HG03108 (cell line): Measurements from ENCODE around the gene FRK.
"Not testable (repeated sequence)": the region's sequence is repeated elsewhere in the genome, so short reads cannot be mapped to it uniquely, and the experiment has no call there.

Source experiments
- ATAC-seq: cut with Tn5 transposase; IDR thresholded peaks from one replicate; pipeline ENCODE4 v1.9.1; 2021; ENCODE audit warnings: moderate library complexity; ENCODE audit not compliant: unreplicated experiment

FRK gene

DNA sequence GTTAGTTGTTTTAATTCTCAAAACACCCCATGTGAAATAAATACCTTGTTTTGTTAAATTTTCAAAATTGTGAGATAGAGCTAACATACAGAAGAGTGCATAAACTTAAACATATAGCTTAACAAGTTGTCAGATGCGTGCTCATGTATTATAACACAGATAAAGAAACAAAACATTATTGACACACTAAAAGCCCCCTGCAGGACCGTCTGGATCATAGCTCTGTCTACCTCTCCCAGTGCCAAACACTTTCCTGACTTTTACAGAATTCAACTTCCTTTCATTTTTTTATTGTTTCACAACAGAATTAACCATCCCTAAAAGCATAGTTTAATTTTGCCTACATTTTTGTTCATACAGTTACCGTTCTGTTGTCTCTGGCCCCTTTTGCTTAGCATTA is 17.8 kb upstream of the FRK start:
- no peak for ATAC-seq

DNA sequence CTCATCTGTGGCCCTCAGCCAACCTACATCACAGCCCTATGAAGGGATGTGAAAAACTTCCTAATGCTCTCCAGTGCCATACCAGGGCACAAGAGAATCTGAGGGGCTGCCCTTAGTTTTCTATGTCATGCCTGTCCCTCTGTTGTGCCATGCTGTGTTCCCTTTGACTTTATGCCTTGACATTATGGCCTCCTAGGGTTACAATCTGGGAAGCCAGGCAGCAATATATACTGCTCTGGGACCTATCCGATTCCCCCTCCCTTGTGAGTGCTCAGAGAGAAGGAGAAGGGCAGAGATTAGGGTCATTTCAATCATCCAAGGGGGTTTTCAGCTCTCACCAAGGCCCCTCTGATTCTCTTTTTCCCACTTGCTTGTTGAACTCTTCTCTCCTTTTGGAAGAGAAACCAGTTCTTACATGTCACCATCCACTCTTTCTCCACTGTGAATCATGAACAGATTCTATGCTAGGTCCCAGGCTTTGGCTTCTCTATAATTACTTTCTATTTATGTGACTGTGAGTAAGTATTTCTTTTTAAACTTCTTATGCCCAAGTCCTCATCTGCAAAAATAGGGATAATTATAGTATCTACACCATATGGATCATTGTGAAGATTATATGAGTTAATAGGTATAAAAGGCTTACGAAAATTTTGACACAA is 14.2 kb upstream of the FRK start:
- no peak for ATAC-seq

DNA sequence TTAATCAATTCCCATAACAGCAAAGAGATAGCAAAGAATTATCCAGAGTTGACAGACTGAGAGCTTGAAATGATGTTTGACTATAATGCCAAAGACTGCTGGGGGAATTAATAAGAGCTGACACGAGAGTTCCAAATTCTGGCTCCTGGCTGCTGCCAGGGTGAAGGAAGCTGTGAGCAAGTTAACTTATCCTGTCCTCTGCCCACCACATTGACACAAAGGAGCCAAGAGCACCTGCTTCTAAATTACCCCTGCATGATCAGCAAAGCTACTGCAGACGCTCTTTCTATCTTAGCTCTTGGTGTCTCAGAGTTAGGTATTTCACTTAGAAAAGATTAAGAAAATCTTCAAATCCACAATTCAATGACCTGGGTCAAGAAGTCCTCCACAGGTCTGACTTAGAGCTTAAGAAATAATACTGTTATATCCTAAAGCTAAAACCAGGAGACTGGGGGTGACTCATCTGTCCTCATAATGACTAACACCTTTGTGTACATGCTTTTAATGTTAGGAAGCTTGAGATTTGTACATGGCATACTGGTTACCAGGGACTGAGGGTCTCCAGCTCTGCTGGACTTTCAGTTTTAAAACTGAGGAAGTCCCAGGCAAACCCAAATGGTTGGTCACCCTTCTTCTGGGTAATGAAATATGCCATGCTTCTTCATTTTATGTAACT is 13.2 kb upstream of the FRK start:
- no peak for ATAC-seq

DNA sequence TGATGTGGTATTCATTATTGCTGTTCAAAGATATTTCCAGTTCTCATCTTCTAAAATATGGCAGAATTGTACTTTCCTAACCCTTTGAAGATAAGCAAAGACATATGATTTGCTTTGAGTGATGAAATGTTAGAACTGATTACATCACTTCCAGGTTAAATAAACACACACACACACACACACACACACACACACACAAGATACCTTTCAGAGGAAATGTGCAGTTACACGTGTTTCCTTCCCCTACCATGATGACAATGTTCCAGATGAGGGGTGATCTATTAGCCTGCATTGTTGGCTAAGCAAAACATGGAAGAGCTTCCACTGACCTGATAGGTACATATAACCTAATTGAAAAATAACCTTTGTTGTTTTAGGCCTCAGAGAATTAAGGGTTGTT is 11.7 kb upstream of the FRK start:
- no peak for ATAC-seq

DNA sequence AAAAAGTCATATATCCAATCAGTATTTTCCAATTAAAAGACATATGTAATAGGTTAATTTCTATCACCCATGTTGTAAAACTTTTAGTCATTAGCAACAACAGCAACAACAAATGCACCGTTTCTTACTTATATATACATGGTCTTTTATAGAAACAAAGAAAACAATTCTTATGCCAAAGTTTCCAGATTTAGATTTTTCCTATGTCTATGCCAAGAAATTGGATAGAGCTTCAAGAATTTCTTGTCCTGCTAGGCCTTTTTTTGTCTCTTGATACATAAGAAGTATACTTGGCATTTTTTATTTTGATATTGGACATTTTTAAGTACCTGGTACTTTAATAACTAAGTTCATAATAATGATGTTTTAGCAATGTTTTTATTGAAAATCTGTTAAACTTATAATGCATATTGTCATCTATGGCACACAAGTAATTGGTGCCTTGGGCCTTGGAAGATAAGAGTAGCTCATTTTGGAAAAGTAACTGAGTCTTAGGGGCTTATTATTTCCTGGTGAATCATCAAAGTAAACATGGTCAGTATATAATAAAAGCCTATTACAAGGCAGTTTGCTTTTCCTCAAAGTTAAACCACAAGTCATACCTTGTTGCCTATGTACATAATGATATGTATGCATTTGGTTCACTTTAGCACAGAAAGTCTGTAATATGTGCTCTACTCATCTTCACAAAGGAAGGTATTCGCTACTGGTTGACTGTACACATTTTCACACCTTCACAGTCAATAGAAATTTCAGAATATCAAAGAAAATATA is 10.1 kb upstream of the FRK start:
- no peak for ATAC-seq

DNA sequence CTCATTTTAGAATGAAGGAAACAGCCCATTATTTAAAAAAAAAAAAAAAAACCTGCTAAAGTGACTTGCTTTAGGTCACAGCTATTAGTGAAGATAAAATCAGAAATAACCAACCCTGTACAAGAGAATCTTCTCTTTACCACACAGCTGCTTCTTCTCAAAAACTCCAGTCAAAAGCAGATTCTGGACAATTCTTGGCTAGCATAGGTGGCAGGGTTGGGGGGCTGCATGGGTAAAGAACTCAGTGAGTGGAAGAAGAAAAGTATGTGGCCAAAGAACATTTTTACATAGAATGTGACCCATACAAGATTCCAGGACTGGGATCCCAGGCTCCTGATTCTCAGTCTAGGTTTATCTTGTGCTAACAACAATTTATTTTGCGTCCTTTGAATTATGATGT is 9.4 kb upstream of the FRK start:
- no peak for ATAC-seq

DNA sequence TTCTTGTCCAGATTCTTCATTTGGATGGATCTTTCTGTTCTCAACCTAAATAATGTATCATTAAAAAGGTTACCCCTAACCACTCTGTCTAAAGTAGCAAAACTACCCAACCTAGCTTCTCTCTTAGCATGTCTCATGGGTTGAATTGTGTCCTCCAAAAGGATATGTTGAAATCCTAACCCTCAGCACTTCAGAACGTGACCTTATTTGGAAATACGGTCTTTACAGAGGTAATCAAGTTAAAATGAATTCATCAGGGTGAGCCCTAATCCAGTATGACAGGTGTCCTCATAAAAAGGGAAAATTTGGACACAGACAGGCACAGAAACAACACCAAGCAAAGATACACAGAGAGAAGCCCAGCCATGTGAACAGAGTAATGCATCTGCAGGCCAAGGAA is 6.1 kb upstream of the FRK start:
- no peak for ATAC-seq

DNA sequence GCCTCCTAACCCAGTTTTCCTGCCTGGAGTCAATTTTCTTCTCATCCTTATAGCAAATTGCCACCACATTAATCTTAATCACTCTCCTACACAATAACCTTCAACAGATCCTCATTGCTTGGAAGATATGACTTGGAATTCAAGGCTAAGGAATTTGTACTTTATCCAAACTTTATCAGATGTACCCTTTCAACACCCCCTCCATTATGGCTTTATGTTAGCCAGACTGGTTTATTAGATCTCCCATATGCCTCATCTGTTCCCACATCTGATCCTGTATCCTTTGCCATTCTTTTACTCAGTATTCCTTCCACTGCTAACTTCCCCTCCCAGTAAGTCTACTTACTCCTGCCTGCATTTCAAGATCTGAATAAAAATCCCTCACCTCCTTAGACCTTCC is 4.0 kb upstream of the FRK start:
- no peak for ATAC-seq

DNA sequence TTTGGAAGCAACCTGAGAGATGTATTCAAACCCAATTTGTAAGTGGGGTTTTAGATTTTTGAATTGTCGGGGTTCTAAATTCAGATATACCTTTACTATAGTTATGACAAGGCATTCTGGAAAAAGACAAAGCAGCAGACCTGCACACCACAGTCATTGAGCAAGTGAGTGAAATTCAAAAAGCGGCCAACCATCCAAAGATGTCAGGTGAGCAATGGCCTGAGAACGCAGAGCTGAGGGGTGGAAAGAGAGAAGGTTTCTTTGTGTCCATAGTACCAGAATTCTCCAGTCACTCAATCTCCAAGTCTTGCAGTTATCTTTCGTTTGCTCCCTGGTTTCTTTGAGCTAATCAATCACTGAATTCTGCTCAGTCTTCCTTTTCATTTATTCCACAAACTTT is 1.8 kb upstream of the FRK start:
- ATAC-seq, result no peak

DNA sequence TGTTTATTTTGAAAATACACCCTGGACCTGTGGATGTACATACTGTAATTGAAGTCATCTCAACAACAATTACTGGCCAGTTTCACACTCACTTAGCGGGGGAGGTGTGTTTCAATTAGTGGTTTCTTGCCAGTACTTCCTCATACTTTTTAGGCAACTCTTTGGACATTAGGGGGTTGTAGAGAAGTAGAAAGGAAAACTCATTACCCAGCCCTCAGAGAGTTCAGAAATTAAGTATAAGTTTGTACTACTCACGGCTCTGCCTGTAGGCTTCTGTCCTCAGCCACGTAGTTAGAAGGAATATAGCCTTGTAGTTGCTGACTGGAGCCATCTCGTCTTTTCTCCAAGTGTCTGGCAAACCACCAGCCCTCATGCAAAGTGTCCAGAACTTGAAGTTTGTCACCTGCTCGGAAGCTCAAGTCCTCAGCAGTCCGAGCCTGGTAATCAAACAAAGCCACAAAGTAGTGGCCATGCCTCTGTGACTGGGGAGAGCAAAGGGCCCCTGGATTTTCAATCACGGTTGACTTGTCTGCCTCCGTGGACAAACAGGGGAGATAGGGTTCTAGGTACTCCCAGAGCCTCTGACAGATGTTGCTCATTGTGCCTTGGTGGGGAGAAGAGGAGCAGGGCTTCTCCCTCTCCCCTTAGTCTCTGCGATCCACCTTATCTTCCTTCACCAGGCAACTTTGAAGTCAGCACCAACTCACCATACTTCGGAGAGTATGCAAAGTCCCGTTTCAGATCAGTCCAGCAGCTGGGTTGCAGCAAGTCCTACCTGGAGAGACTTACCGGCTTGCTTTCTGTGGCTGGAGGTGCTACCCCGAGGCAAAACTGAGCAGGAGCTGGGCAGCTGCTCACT is 749 bp downstream of the FRK start:
- peak; percentile 72 for ATAC-seq

DNA sequence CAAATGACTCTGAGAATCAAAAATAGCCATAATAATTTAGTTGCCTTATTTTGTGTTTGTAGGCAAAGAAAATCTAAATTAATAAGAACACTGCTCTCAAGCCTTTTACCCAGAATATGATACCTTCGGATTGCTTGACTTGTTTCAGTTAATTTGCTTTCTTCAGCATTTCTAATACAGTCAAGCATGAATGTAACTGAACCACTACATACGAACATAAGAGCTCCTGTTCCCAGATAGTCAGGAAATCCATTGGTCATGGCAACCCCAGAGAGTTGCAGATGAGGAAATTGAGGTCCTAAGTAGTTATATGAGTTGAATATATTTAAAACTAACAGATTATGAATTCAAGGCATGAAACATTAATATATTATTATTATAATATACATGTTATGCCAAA is 2.9 kb downstream of the FRK start:
- no peak for ATAC-seq

DNA sequence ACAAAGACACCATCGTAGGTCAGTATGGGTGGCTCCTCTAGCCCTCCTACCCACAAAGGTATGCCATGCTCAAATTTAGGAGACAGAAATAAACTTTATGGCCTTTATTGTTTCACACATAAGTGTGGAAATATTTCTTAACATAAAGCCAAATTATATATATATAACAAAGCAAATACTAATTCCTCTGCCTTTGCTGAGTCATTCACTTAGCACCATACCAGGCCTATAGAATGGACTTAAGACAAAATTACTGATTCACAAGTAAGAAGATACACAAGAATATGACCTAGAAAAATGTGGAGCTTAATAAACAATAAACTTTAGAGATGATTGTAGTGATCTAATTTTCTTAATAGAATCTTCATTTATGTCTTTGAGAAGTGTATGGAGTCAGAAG is 5.2 kb downstream of the FRK start:
- no peak for ATAC-seq

DNA sequence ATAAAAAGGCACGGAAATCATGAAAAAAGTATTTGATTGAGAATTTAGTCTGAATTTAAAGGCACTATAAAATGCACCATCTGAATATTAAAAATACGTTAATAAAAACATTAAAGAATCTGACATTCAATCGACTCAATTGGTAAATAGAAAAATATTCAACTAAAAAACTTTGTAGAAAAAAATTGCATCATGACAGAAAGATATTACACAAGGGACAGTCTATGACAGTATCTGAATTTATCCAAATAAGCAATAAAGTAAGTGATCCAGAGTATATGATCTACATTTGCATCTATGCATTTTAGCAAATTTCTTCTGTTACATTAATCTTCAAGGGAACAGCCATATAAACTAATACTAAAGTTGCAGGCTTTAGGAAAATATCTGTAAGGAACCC is 9.4 kb downstream of the FRK start:
- ATAC-seq, result no peak

DNA sequence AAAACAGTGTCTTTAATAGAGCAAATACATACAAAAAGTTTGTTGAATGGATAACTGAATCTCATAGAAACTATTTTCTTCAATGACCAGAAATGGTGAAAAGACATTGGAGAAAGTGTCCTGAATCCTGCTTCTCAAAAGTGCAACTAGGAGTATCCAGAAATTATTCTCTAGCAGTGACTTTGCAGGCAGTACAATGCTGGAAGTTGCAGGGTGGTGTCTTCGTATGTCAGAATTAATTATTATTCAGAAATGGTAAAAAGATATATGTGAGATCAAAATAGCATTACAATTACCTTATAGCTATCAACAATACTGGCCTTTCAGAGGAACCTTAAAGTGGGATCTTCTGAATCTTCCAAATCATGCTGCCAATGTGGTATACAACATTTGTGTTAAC is 10.0 kb downstream of the FRK start:
- no peak for ATAC-seq

DNA sequence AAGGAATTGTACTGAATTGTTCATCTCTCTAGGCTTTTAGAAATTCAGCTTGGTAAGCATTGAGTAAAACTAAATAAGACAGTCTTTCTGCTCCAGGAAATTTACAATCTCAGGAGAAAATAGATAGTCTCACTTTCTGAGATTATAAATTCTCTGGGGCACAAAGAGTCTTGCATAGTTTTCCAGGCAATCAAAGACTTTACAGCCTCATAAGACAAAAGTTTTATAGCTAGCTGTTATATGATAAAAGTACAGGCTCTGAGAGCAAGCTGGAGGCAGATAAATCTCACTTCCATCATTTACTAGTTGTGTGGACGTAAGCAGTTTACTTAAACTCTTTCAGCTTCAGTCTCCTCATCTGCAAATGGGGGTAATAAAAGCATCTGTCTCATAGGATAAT is 11.4 kb downstream of the FRK start:
- ATAC-seq, result no peak

DNA sequence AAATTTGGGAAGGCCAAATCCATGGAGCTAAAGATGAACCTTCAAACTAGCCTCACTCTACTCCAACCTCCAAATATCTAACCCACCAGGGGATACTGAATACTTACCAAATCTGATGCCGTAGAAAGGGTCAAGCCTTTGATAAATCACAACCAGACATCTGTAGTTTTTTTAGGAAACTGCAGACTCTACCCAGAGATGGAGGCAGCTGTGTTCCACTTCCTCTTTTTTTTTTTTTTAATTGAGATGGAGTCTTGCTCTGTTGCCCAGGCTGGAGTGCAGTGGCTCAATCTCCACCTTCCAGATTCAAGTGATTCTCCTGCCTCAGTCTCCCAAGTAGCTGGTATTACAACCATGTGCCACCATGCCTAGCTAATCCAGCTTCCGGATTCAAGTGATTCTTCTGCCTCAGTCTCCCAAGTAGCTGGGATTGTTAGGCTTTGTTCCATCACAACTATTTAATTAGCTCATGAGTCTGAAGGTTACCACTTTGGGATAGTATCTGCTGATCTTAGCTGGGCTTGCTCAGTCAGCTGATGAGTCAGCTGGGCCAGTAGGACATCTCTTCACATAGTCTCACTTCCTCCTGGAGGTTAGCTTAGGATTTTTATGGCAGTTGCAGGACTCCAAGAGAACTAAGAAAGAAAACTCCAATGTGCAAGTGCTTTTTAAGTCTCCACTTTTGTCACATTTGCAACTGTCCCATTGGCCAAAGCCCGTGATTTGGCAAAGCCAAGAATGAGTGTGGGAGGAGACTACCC is 13.3 kb downstream of the FRK start:
- ATAC-seq, result no peak

DNA sequence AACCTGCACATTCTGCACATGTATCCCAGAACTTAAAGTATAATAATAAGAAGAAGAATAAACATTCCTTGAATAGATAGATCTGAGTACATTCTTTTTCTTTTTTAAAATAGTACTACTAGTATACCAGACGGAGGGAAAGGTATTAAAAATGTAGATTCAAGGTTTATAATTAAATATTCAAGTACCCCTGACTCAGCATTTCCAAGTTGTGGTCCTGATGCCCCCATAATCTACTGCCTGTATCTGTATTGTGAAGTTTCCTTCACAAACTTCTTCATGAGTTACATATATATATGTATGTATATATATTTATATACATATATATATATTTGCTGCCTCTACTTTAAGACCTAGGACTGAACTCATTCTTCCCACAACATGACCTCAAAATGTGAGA is 14.0 kb downstream of the FRK start:
- ATAC-seq, result no peak

DNA sequence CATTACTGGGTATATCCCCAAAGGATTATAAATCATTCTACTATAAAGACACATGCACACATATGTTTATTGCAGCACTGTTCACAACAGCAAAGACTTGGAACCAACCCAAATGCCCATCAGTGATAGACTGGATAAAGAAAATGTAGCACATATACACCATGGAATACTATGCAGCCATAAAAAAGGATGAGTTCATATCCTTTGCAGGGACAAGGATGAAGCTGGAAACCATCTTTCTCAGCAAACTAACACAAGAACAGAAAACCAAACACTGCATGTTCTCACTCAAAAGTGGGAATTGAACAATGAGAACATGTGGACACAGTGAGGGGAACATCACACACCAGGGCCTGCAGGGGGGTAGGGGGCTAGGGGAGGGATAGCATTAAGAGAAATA is 14.4 kb downstream of the FRK start:
- not testable (repeated sequence) for ATAC-seq

DNA sequence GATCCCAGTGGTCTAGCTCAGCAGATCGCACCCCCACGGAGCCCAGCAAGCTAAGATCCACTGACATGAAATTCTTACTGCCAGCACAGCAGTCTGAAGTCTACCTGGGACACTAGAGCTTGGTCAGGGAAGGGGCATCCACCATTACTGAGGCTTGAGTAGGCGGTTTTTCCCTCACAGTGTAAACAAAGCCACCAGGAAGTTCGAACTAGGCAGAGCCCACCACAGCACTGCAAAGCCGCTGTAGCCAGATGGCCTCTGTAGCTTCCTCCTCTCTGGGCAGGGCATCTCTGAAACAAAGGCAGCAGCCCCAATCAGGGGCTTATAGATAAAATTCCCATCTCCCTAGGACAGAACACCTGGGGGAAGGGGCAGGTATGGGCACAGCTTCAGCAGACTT is 18.8 kb downstream of the FRK start:
- no peak for ATAC-seq

DNA sequence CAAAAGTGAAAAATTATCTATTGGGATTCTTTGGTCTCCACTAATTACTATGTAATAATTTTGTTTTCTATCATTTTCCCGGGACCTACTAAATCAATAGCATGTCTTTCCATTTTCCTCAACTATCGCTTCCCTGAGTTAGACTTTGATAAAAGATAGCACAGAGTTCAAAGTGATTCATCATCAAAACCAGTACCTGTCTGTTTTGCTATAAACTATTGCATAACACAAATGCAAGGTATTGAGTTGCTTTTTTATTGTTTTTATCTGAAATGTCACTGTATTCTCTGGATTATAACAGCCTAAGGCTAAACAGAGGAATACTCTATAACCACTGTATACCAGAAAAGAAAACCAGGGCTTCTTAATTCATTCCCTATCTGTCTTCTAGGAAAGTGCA is 19.7 kb downstream of the FRK start:
- ATAC-seq, result no peak

DNA sequence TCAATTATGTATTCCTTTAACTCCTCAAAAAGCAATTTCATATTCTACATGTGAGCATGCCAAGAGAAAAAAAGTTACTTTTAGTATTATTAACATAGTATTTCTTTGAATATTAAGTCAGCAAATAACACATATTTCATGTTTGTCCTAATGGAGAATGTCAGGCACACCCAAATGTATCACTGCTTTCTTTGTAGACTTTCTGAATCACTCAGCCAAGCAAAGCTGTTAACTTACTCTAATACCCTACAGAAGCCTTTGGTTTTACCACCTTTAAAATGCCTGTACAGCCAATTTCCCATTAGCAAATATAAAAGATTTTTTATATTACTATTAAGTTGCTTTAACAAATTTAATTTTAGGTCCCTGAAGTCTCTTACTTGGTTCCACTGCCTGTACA is 23.8 kb downstream of the FRK start:
- no peak for ATAC-seq
